ENCODE measurements around the gene STXBP1. TPM values are rescaled to one million over a fixed set of nuclear protein-coding genes. Genes with fewer than 3 reads are reported as not detected.

Gene STXBP1
- total RNA-seq, 2 experiments from 2014 or later, result 1.9 to 3.4 TPM

DNA sequence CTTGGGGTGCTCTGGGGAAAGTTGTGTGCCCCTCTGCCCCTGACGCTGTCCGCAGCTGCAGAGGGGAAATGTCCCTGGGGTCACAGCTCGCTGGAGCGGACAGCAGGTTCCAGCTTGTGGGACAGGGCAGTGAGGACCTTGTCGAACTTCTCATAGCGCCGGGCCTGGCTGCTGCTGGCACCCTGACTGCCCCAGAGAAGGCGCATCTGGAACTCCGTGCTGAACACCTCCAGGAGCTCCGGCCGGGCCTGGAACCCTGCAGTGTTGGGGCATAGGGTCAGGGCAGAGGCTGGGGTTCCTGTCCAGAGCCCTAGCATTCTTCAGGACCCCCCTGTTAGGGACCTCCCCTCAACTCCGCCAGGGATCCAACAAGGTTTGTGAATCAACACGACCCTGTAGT is 126.6 kb downstream of the STXBP1 start:
- Histone ChIP-seq H3K9me3 (ENCODE audit: control insufficient read depth in 1 of 2, insufficient read depth in 1 of 2, low read length in 2 of 2) (no peaks in the 10 kb centered on the region), H3K27ac (ENCODE audit: low read depth in 1 of 2, low read length in 2 of 2) (no peak overlapping the region), H3K4me1 (ENCODE audit: insufficient read depth, low read length) (peaks cover 22% of the 10 kb centered on the region), H3K4me3 (ENCODE audit: low read length) (no peak overlapping the region), H3K27me3 (ENCODE audit: control insufficient read depth in 1 of 2, insufficient read depth in 2 of 2, low read length in 2 of 2) (no peaks in the 10 kb centered on the region), H3K36me3 (ENCODE audit: insufficient read depth, low read length) (peaks cover 48% of the 10 kb centered on the region)
- no peak for ATAC-seq (ENCODE audit: poor library complexity)
- TF ChIP-seq, protein P1, sequence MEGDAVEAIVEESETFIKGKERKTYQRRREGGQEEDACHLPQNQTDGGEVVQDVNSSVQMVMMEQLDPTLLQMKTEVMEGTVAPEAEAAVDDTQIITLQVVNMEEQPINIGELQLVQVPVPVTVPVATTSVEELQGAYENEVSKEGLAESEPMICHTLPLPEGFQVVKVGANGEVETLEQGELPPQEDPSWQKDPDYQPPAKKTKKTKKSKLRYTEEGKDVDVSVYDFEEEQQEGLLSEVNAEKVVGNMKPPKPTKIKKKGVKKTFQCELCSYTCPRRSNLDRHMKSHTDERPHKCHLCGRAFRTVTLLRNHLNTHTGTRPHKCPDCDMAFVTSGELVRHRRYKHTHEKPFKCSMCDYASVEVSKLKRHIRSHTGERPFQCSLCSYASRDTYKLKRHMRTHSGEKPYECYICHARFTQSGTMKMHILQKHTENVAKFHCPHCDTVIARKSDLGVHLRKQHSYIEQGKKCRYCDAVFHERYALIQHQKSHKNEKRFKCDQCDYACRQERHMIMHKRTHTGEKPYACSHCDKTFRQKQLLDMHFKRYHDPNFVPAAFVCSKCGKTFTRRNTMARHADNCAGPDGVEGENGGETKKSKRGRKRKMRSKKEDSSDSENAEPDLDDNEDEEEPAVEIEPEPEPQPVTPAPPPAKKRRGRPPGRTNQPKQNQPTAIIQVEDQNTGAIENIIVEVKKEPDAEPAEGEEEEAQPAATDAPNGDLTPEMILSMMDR (IDR thresholded peaks at IDR 0.05), result no peak
- CTCF ChIA-PET, result no interaction called here
- Mint-ChIP-seq H3K27ac (peak overlapping the region; percentile 27), H3K27me3 (no peaks in the 10 kb centered on the region), H3K4me1 (ENCODE audit: low read depth) (peaks cover 16% of the 10 kb centered on the region), H3K36me3 (ENCODE audit: low read depth) (peaks cover 40% of the 10 kb centered on the region), H3K4me3 (no peak overlapping the region), H3K9me3 (no peaks in the 10 kb centered on the region)
- DNase-seq, result no peak
- POLR2A ChIA-PET, result no interaction called here
- intact Hi-C loops (cut with DNase I, micrococcal nuclease), result loop anchor here in 1 of 2 experiments (5.0 to 10.0 kb wide), 2 partner anchors 169 to 524 kb away; no protein-coding TSS in a partner anchor

DNA sequence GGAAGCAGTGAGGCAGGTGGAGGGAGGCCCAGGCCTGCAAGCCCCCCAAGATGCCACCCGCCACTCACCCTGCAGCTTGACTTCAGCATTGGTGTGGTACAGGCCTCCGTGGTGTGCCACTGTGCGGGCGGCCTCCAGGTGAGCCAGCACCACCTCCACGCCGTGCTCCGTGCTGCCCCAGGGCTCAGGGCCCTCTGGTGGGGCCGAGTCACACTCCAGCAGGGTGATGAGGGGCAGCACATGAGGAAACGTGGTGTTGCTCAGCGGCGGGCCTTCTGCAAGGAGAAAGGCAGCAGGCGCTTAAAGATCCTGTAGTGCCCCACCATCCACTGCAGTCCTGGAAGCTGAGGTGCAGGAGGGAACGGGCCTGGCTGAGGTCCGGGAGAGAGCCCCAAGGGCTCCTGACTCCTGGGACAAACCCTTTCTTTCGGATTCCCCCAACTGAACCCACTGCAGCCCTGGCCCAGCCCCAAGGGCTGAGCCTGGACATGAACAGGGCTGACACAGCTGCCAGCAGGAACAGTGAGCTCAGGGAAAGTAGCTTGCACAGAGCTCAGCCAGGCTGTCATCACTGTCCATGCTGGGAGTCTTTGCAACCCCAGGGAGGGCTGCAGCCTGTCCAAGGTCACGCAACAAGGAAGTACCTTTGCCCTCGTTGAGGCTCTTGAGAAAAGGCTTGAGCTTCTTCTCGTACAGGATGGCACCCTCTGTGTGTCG is 127.7 kb downstream of the STXBP1 start:
- Mint-ChIP-seq H3K36me3 (ENCODE audit: low read depth) (peaks cover 44% of the 10 kb centered on the region), H3K4me3 (no peak overlapping the region), H3K27ac (no peak overlapping the region), H3K4me1 (ENCODE audit: low read depth) (peaks cover 8% of the 10 kb centered on the region), H3K9me3 (no peaks in the 10 kb centered on the region), H3K27me3 (no peaks in the 10 kb centered on the region)
- Histone ChIP-seq H3K27ac (ENCODE audit: low read depth in 1 of 2, low read length in 2 of 2) (no peak overlapping the region), H3K36me3 (ENCODE audit: insufficient read depth, low read length) (peaks cover 56% of the 10 kb centered on the region), H3K4me1 (ENCODE audit: insufficient read depth, low read length) (peaks cover 12% of the 10 kb centered on the region), H3K9me3 (ENCODE audit: control insufficient read depth in 1 of 2, insufficient read depth in 1 of 2, low read length in 2 of 2) (no peaks in the 10 kb centered on the region), H3K27me3 (ENCODE audit: control insufficient read depth in 1 of 2, insufficient read depth in 2 of 2, low read length in 2 of 2) (no peaks in the 10 kb centered on the region), H3K4me3 (ENCODE audit: low read length) (no peak overlapping the region)
- ChIA-PET CTCF (no interaction called here), POLR2A (interaction anchor here (0.5 kb wide), 1 partner anchor 40 kb away, joined by 3 read pairs; no protein-coding TSS in a partner anchor)
- intact Hi-C loops (cut with DNase I, micrococcal nuclease), result loop anchor here in 1 of 2 experiments (5.0 to 10.0 kb wide), 2 partner anchors 168 to 525 kb away; no protein-coding TSS in a partner anchor
- ATAC-seq (ENCODE audit: poor library complexity) (no peak), DNase-seq (no peak)
- TF ChIP-seq, protein P1 (IDR thresholded peaks at IDR 0.05), result no peak

GRCh38 chr9:127741831-127742434 is 129.9 kb downstream of the STXBP1 start:
- no peak overlapping the region for H3K27ac Mint-ChIP-seq
- no peaks in the 10 kb centered on the region for H3K9me3 Mint-ChIP-seq
- no peaks in the 10 kb centered on the region for H3K27me3 ChIP-seq (ENCODE audit: control insufficient read depth in 1 of 2, insufficient read depth in 2 of 2, low read length in 2 of 2)
- CTCF ChIA-PET, result no interaction called here
- no peak overlapping the region for H3K4me3 ChIP-seq (ENCODE audit: low read length)
- H3K36me3 Mint-ChIP-seq (ENCODE audit: low read depth), result peaks cover 58% of the 10 kb centered on the region
- H3K9me3 ChIP-seq (ENCODE audit: control insufficient read depth in 1 of 2, insufficient read depth in 1 of 2, low read length in 2 of 2), result no peaks in the 10 kb centered on the region
- H3K36me3 ChIP-seq (ENCODE audit: insufficient read depth, low read length), result peaks cover 73% of the 10 kb centered on the region
- POLR2A ChIA-PET, result interaction anchor here (1.3 kb wide), 1 partner anchor 29 kb away, joined by 3 read pairs; no protein-coding TSS in a partner anchor
- H3K4me3 Mint-ChIP-seq, result no peak overlapping the region
- intact Hi-C loops (cut with DNase I, micrococcal nuclease), result no loop called here
- no peak overlapping the region for H3K27ac ChIP-seq (ENCODE audit: low read depth in 1 of 2, low read length in 2 of 2)
- TF ChIP-seq, protein P1 (IDR thresholded peaks at IDR 0.05), result no peak
- H3K27me3 Mint-ChIP-seq, result no peaks in the 10 kb centered on the region
- no peak for DNase-seq
- no peaks in the 10 kb centered on the region for H3K4me1 ChIP-seq (ENCODE audit: insufficient read depth, low read length)
- peaks cover 2% of the 10 kb centered on the region for H3K4me1 Mint-ChIP-seq (ENCODE audit: low read depth)
- ATAC-seq (ENCODE audit: poor library complexity), result no peak

Other genes starting within 250 kb of the STXBP1 start
- 1 to 10 TPM; 1.6 to 1.8 TPM for gene SLC2A8, start 215.1 kb upstream of the STXBP1 start, total RNA-seq
- 1 to 10 TPM; 4.3 to 4.9 TPM for gene ZNF79, start 187.9 kb upstream of the STXBP1 start, total RNA-seq
- 1,000 to 10,000 TPM; 1,884 to 1,993 TPM for gene RPL12, start 160.9 kb upstream of the STXBP1 start, total RNA-seq
- 10 to 100 TPM; 11.4 to 16.0 TPM for gene LRSAM1, start 160.8 kb upstream of the STXBP1 start, total RNA-seq
- under 1 TPM in 1 of 2 experiments, not detected in 1; 0.11 TPM for gene CFAP157, start 94.7 kb downstream of the STXBP1 start, total RNA-seq
- gene PTRH1, start 103.4 kb downstream of the STXBP1 start, total RNA-seq, result 1 to 10 TPM; 4.5 to 5.9 TPM
- gene TTC16, start 103.8 kb downstream of the STXBP1 start, total RNA-seq, result 1 to 10 TPM; 1.6 to 2.1 TPM
- gene TOR2A, start 123.0 kb downstream of the STXBP1 start, total RNA-seq, result 1 to 10 TPM; 7.6 to 8.2 TPM
- gene SH2D3C, start 166.4 kb downstream of the STXBP1 start, total RNA-seq, result 10 to 100 TPM; 10.9 to 11.8 TPM
- 100 to 1,000 TPM; 117 to 121 TPM for gene CDK9, start 173.8 kb downstream of the STXBP1 start, total RNA-seq
- gene FPGS, start 190.6 kb downstream of the STXBP1 start, total RNA-seq, result 10 to 100 TPM; 58.0 to 66.6 TPM
- gene ENG, start 242.4 kb downstream of the STXBP1 start, total RNA-seq, result 1 to 10 TPM; 2.5 to 2.6 TPM

Data from CD4-positive, alpha-beta T cell (primary cell).